H1 (cell line): ENCODE measurements around the gene LPP. TPM values are rescaled to one million over a fixed set of nuclear protein-coding genes. Genes with fewer than 3 reads are reported as not detected.

Source experiments
- CTBP2 ChIP-seq: IDR thresholded peaks from 2 replicates; pipeline ENCODE4 v1.7.0; 2011; ENCODE audit warnings: borderline replicate concordance, mild to moderate bottlenecking, moderate library complexity, mixed read lengths, low read length; ENCODE audit not compliant: insufficient read depth, insufficient read length
- GABPA ChIP-seq: IDR thresholded peaks from 2 replicates; pipeline ENCODE4 v1.6.1; 2011; ENCODE audit warnings: mild to moderate bottlenecking, low read length, moderate library complexity, borderline replicate concordance; ENCODE audit not compliant: insufficient read depth
- polyA plus RNA-seq, 7 experiments: library from polyadenylated mRNA; depleted of rRNA in 3 of 7; stranded (reverse) in 5 of 7; unstranded in 2 of 7; fragments of >200 nt in 5 of 7; fragments of 200-250 nt in 2 of 7; gene quantifications; 1 replicate in 5 of 7; 2 replicates in 1 of 7; 4 replicates in 1 of 7; pipeline versions ENCODE4 v1.2.1 to v1.2.3, GENCODE V29; 2011 to 2013; ENCODE audit warnings: missing spikeins in 2 of 7, mixed read lengths in 2 of 7
- total RNA-seq: library from RNA; stranded (reverse); fragmentation: NEBNext Ultra II Directional; extraction: Animal tissue kit (Norgen Biotek cat#: 25700); gene quantifications from 2 replicates; pipeline ENCODE4 v1.2.1, GENCODE V29; 2021

LPP gene
- total and polyA plus RNA-seq, 2 of the 8 experiments (the other 6 are each of a cell fraction or from before 2014, with no cell fraction given): 10.0 to 53.3 TPM

GRCh38 chr3:188401244-188401993 is 247.5 kb downstream of the LPP start (continued):
- TF ChIP-seq CTBP2 (no peak), GABPA (no peak)
